IPS DF 4.7 (cell line): ENCODE measurements around the gene ACP4.

Experiments used
- DNase-seq: peaks from one replicate; pipeline ENCODE4 v3.0.0-alpha.2; 2013; ENCODE audit warnings: low spot score; ENCODE audit errors: extremely low read depth

Gene ACP4

DNA sequence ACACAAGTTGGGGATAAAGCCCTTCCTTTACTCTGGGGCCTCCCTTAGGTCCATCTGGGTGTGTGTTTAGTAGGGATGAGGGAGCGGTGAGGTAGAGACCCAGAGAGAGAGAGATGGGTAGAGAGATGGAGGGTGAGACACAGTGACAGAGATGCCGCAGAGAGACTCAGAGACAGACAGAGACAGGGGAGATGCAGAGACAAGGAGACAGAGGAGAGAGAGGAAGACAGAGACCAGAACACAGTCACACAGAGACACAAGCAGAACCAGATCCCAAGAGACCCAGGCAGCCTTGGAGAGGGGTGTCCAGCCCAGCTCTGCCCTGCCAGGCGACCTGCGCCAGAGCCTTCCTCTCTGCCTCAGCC, 31.0 kb downstream of the ACP4 start:
- no peak for DNase-seq

DNA sequence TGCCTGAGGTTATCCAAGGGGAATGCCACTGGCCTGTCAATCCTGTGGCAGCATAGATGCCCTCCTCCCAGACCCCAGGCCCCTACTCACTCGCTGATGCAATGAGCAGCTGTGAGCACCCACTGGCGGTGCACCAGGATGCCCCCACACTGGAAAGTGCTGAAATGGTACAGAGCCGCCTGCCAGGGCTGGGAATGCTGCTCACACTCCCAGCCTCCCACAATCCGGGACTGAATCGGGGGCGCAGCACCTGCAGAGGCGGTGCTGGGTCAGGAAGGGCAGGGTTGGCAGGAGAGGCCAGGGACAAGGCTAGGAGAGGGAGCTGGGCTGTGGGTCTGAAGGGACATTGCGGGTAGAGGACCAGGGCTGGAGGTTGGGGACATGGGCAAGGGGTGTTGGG, 31.4 kb downstream of the ACP4 start:
- DNase-seq = no peak

DNA sequence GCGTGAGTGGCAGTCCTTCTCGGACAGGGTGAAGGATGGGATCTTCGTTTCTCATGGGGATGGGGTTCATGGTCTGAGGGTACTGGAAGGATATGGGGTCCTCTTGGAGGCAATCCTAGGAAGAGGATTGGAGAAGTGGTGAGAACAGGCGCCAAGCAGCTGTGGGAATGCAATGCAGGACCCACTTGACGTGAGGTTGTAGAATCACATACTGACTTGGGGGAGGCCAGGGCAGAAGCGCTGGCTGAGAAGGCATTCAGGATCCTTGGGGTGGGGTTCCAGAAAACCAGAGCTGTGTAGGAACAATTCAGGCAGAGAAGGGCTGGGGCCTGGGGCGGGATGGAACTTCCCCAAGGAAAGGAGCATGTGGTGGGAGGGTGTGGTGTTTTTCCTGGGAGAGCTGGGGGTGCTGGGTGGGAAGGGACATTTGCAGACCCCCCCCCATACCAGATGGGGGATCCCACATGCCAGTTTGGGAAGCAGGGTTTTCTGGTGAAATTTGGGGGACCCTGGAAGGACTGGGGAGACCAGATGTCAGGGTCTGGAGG, 32.5 kb downstream of the ACP4 start:
- DNase-seq = no peak

DNA sequence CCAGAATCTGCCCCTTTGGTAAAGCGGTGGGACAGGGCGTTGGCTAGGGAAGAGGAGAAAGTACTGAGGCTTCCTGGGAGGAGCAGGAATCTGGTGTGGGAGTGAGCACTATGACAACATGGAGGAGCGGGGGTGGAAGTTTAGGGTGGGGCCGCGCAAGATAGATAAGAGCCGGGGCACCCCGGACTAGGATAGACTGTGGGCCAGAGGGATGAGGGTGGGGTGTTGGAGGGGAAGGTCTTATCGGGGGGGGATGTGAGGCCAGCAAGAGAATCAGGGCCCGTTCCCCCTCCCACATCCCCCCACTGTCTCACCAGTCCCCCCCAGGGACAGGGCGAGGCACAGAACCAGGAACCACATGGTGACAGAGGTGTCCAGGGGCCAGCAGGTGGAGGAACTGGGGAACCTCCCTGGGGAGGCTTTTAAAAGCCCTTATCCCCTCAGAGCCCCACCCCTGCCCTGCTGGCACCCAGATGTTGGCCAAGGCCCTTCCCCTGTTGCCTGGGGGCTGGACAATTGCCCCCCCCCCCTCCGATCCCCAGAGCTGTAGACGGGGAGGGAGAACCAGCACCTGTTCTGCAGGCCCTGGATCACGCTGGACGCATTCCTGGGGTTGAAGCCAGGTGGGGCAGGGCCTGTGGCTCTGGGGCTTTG, 33.3 kb downstream of the ACP4 start, which contains the start of gene KLK1:
KLK1 (minus strand) TSS at position 399 of the 654 bp plus-strand sequence; CDS start at position 360, 39 bp downstream.
- no peak for DNase-seq

DNA sequence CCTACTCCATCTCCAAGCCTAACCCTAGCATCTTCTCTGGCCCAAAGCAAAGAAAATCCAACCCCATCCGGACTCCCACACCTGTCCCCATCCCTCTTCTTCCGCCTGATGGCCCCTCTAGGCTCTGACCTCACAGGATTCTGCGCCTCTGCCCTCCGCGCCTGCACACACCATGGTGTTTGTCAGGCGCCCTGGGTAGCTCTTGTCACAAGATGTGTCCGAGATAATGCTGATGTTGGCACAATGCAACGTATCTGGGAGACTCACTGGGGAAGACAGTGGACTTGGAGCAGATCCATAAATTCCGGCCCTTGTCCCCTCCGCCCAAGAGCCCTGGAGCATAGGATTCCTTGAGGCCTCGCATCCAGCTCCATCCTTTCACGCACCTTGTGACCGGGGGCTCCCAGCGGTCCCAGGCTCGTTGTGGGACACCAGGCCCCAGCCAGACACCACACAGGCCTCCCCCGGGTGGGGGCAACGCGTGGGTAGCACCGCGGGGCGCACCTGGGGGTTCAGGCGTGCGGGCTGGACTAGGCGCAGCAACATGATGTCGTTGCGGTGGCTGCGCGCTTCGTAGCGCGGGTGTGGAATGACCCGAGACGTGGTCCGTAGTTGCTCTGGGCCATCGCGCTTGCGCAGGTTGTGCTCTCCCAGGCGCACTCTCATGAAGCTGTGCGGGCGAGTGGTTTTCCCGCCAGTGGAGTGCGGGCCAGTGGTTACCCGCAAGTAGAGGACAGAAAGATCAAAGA, 36.5 kb downstream of the ACP4 start:
- no peak for DNase-seq

DNA sequence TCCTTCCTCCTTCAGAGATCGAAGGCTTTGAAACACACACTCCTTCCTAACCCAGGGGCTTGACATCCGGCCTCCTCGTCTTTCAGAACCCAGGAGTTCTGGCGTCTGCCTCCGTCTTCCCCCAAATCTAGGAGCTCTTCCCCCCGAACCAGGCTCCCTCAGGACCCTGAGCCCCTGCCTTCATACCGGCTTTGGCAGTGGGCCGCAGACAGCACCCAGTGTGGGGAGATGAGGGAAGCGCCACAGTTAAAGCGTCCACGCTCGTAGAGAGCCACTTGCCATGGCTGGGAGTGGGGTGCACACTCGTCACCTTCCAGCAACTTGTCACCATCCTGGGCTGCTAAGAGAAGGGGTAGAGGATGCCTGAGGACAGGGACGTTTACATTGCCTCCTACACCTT, 37.3 kb downstream of the ACP4 start:
- DNase-seq = no peak

DNA sequence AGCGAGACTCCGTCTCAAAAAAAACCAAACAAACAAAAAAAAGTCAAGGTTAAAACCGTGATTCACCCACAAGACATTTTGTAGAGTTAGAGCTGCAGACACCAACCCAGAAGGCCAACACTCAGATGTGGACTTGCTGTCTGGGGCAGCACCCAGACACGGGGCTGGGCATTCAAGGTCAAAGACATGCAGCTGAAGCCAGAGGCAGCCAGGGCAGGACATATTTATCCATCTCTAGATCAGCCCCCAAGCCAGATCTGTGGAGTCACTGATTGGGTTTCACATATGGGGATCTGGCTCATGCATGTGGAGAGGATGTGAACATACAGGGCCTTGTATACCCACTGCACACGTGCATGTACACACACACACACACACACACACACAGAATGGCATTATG, 39.6 kb downstream of the ACP4 start:
- DNase-seq = no peak

DNA sequence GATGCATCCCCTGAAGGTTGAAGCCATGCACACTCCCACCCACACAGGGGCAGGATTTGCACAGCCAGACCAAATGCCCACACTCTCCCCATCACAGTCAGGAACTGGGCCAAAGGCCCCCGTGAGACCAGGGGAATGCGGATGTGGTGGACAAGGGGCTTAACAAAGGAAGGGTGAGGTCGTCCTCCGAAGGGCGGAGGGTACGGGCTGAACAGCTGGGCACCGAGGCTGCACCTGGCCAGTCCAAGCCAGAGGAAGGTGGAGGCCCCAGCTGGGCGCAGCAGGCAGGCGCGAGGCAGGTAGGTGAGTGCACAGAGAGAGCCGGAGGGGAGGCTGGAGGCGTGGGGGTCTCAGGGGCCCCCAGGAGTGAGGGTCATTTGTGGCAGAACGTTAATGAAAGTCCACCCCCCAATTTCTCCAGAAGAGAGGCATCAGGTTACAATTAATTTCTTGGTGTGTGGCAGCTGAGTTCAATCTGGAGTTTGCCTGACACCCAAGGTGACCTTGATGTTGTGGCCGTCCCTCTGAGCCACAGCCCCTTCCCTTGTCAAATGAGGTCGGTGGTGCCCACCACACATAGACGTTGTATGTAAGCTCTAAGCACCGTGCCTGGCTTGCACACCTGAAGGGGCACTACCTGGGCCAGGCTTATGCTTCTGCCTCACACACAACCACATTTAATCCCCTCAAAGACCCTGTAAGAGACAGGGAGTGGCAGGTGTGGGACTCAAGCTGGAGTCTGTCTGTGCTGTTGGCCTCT, 40.2 kb downstream of the ACP4 start:
- no peak for DNase-seq

DNA sequence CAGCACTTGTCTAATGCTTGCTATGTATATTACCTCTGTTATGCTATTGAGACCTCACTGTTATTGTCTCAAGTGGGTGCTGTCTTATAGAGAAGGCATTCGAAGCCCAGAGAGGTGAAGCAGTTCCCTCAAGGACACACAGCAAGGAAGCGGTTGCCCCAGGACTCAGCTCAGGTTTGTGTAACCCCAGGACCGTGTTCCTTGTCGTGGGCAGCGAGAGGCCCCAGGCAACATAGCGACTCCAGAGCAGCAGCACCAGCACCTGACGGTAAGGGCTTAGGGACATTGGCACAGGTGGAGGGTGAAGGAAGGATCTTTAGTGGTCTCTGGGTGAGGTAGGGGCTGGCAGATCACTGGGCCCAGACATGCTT, 40.8 kb downstream of the ACP4 start:
- no peak for DNase-seq

DNA sequence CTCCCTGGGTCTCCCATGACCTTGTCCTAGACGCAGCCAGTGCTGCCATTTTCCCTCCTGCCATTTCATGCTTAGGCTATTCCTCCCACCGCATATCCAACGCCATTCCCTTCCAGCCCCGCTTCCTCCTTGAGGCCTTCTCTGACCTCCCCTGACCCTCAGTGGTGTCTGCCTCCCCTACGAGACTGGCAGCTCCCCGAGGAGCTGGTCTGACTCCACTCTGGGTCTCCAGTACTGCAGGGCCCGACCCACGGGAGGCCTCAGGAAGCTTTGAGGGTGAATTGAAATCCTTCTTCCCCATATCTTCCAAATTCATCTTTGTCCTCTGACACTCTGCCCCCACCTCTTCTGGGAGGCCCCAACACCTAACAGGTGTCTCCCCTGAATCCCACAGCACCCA, 42.5 kb downstream of the ACP4 start:
- DNase-seq = no peak

DNA sequence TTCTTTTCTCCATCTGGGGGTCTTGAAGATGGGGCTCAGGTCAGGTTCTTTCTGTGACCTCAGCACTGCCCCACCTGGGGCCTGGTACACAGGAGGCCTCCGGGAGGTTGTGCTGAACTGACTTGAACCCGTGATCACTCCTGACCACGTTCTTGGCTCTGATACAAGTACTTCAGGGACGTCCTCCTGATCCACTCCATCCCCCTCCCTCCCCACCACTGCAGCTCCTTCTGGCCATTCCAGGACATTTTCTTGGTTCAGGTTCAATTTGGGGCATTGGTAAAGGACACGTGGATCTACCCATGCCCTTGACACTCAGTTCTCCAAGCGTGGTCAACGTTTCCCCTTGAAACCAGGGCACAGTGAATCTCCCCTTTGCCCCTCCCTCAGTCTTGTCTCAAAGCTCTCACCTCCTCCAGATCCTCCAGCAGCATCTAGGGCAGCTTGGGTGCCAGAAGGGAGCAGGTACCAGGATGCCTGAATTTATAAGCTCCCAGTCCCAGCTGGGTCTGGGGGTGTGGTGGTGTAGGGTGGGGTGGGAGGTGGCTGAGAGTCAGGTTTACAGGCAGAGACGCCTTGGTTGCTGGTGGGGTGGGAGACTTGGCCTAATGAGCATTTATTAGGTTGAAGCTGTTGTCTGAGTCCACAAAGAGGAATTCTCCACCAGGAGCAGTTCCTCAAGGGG, 43.0 kb downstream of the ACP4 start, which contains the start of gene KLK15:
KLK15 (minus strand) TSS at position 458 of the 685 bp plus-strand sequence. CDS start 2,082 bp downstream, outside the sequence.
- DNase-seq = no peak

DNA sequence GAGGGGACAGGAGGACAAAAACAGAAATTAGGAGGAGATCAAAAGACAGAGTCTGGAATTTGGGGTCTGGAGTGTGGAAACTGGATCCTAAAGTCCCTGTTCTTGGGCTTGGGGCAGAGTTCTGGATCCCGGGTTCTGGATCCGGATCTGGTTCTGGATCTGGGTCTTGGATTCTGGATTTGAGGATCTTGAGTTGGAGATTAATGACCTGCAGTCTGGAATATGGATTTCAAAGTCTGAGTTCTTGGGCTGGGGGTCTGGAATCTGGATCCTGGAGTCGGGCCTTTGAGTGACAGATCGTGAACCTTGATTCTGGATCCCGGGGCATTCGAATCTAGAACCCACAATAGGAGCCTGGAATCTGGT, 43.6 kb downstream of the ACP4 start:
- no peak for DNase-seq

DNA sequence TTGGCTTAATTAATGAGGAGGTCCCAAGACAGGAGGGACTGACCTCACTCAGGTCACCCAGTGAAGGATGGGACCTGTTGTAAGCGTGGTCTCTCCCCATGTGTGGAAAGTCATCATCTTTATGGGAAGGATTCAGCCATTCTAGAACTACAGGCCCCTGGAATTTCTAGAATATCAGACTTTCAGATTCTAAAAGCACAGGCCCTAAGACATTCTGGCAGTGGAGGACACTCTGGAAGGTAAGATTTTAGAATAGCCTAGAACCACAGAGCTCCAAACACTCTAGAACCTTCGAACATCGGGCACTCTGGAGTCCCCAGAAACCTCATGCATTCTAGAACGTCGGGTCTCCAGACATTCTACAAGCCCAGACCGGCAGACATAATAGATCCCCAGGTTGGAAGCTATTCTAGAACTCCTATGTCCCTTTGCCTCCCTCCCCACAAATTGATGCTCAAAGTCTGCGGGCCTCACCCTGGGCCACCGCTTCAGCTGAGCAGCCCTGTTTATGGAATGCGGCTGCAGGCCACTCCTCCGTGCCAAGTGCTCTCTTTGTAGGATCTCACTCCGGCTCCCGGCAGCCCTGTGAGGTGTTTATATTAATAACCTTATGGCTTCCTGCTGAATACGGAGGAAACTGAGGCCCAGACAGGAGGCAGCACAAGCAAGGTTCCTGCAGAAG, 45.0 kb downstream of the ACP4 start:
- DNase-seq = no peak

DNA sequence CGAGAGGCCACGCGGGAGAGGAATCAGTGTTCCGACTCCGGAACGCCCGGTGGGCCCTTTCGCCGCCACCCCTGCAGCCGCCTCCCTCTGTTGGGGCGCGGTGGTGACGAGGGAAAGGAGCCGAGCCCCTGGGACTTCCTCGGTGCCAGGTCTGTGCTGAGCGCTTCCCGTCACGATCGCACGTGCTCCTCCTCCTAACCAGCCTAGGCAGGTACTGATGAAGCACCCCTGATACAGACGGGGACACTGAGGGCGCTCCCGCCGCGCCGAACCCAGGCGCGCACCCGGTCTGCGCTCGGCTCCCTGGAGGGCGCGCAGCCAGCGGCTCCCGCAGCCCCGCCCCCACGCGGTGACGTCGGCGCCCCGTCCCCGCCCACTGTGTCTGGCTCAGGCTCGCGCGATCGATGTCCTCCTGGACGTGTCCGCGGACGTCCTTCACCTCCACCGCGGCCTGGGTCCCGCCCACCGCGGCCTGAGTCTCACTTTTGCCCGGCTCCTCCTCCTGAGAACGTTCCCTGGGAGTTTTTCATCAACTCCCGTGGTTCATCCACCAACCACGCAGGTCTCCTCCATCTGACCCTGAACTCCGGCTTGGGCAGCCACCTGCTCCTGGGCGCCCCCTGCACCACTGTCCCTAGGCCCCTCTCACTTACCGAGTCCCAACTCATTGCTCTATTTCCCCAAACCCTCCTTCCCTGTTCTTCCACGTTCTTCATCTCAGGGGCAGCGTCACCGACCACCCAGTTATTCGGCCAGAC, 45.7 kb downstream of the ACP4 start:
- no peak for DNase-seq

DNA sequence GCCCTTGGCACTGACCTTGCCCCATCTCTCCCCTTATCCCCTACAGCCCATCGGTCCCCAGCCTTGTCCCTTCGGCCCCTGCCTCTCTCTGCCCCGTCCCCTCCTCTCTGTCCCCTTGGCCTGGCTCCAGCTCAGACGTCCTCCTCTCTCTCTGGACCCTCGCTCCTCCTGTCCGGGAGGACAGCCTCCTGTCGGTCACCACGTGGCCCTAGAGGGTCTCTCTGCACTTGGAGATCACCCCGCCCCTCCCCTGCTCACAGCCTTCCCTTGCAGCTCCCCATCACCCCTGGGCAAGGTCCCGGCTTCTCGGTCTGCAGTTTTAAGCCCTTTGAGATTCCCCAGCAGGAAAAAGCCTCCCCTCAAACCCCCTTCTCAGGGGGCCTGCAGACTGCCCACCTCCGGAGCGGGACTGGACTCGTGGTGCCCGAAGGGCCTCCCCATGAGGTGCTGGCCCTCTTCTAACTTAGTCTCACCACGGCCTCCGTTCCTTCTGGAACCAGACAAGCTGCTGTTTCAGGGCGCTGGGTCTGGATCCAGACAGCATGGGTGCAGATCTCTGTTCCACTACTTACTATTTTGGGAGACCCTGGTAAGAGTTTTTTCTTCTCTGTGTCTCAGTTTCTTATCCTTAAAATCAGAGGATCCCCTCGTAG, 46.5 kb downstream of the ACP4 start:
- no peak for DNase-seq

DNA sequence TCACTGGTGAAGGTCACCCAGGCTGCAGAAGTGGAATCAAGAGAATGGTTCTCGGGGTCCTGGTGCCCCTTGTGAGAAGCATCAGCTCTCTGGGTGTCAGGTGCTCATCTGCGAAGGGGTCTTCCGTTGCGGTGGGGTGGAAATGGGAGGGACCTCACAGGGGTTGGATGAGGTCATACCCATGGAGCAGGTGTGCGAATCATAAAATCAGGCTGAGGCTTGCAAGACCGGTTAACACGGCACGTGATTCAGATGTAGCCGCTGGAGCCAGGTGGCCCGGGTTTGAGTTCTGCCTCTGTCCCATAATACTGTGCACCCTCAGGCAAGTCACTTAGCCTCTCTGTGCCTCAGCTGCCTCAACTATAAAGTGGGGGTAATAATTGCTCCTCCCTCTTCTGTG, 47.1 kb downstream of the ACP4 start:
- no peak for DNase-seq

DNA sequence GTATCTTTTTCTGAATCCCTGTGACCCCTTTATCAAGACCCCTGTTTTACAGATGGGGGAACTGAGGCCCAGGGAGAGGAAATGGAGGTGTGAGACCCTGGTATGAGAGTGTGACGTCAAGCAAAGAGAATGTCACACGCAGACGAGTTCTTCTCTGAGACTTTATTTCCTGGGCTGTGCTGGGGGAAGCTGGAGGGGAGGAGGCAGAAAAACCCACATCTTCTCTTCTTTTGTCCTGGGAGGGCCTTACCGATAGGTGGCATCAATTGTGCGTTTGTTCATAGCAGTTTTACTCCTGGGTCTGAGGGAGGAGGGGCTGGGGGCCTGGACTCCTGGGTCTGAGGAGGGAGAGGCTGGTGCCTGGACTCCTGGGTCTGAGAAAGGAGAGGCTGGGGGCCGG, 48.0 kb downstream of the ACP4 start:
- no peak for DNase-seq

DNA sequence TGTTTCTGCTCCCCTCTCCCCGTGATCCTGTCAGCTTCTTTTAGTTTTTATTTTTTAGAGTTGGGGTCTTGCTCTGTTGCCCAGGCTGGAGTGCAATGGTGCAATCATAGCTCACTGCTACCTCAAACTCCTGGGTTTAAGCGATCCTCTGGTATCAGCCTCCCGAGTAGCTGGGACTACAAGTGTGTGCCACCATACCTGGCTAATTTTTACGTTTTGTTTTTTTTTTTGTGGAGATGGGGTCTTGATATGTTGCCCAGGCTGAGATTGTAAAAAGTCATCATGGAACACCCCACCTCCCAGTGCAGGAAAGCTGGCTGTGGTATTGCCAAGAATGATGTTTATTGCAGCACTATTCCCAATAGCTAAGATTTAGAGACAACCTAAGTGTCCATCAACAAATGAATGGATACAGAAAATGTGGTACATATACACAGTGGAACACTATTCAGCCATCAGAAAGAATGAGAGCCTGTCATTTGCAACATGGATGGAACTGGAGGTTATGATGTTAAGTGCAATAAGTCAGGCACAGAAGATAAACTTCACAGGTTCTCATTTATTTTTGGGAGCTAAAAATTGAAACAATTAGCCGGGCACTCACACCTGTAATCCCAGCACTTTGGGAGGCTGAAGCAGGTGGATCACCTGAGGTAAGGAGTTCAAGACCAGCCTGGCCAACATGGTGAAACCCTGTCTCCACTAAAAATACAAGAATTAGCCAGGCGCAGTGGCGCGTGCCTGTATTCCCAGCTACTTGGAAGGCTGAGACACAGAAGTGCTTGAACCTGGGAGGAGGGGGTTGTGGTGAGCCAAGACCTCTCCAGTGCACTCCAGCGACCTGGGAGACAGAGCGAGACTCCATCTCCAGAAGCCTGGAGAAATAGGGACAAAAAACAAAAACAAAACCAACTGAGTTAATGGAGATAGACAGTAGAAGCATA, 49.8 kb downstream of the ACP4 start:
- no peak for DNase-seq

DNA sequence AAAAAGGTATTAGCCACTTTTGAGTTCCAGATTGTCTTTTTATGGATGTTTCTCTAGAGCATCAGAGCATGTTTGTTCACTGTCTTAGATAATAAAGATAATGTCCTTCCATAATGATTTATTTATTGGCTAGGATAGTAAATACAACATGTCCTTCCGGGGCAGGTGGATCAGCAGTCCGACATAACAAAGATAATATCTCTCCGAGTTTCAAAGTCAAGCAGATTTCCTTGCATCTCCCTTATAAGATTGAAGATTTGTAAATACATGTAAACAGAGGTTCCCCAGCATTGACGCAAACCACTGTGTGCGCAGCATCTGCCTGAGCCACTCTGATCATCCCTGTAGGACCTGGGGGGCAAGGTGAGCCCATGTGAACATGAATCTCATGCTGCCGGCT, 51.9 kb downstream of the ACP4 start:
- no peak for DNase-seq
